Smooth muscle cell (in vitro differentiated cells): Measurements from ENCODE around the gene ELF4. TPM values are rescaled to one million over a fixed set of nuclear protein-coding genes. Genes with fewer than 3 reads are reported as not detected.
A peak's percentile ranks its signal among the peaks of the same experiment; 100 is the strongest.

ENCODE experiments used
- DNase-seq: peaks from one replicate; lab custom pipeline; 2025; ENCODE audit not compliant: unreplicated experiment; lab: John Stamatoyannopoulos, UW
- H2AFZ ChIP-seq: fragments of 200-600 bp; sonication (generic); 2 replicates; pipeline ENCODE4 v1.6.0; 2016; ENCODE audit warnings: antibody characterized with exemption, low read depth, mild to moderate bottlenecking
- H3F3A ChIP-seq: fragments of 200-600 bp; sonication (generic); 2 replicates; pipeline ENCODE4 v1.6.0; 2017; ENCODE audit warnings: antibody characterized with exemption, low read depth
- H3K27ac ChIP-seq: fragments of 200-600 bp; sonication (generic); 2 replicates; pipeline ENCODE4 v1.5.1; 2016; ENCODE audit warnings: low read depth, mild to moderate bottlenecking
- H3K27me3 ChIP-seq: fragments of 200-600 bp; sonication (generic); 2 replicates; pipeline ENCODE4 v1.6.1; 2016; ENCODE audit warnings: low read depth, mild to moderate bottlenecking
- H3K36me3 ChIP-seq: fragments of 200-600 bp; sonication (generic); 2 replicates; pipeline ENCODE4 v1.5.1; 2016; ENCODE audit warnings: low read depth
- H3K4me1 ChIP-seq: fragments of 200-600 bp; sonication (generic); 2 replicates; pipeline ENCODE4 v1.5.1; 2016; ENCODE audit warnings: low read depth
- H3K4me2 ChIP-seq: fragments of 200-600 bp; sonication (generic); 2 replicates; pipeline ENCODE4 v1.6.0; 2016; ENCODE audit warnings: mild to moderate bottlenecking
- H3K4me3 ChIP-seq: fragments of 200-600 bp; sonication (generic); 2 replicates; pipeline ENCODE4 v1.5.1; 2016; ENCODE audit warnings: mild to moderate bottlenecking
- H3K79me2 ChIP-seq: fragments of 200-600 bp; sonication (generic); 2 replicates; pipeline ENCODE4 v1.6.0; 2016; ENCODE audit warnings: low read depth, mild to moderate bottlenecking
- H3K9ac ChIP-seq: fragments of 200-600 bp; sonication (generic); 2 replicates; pipeline ENCODE4 v1.6.0; 2016; ENCODE audit warnings: low read depth
- H3K9me3 ChIP-seq: fragments of 200-600 bp; sonication (generic); replicated peaks from 2 replicates; pipeline ENCODE4 v1.5.1; 2016; ENCODE audit warnings: low read depth
- H4K20me1 ChIP-seq: fragments of 200-600 bp; sonication (generic); 2 replicates; pipeline ENCODE4 v1.6.0; 2016; ENCODE audit warnings: low read depth
- WGBS: methylation state at CpG from one replicate; pipeline ENCODE4 v1.1.7; 2016; ENCODE audit warnings: low lambda C conversion rate; 5-methylcytosine and 5-hydroxymethylcytosine counted together
- polyA plus RNA-seq: library from polyadenylated mRNA; unstranded; fragments of >200 nt; fragmentation: Nextera tagmentation; extraction: Ambion mirVana; gene quantifications from 2 replicates; pipeline ENCODE4 v1.2.1, GENCODE V29; 2016
- total RNA-seq: library from RNA; depleted of rRNA; stranded (reverse); fragments of >200 nt; gene quantifications from 2 replicates; pipeline ENCODE4 v1.2.3, GENCODE V29; 2014
- TF ChIP-seq, protein P1 (sequence below): fragments of 200-600 bp; sonication (generic); IDR thresholded peaks from 2 replicates; pipeline ENCODE4 v1.5.1; 2017; ENCODE audit warnings: borderline replicate concordance, mild to moderate bottlenecking, antibody characterized with exemption; ENCODE audit not compliant: insufficient read depth, poor library complexity, severe bottlenecking

ELF4 gene
- total and polyA plus RNA-seq, 2 experiments from 2014 or later: 12.0 to 12.6 TPM

DNA sequence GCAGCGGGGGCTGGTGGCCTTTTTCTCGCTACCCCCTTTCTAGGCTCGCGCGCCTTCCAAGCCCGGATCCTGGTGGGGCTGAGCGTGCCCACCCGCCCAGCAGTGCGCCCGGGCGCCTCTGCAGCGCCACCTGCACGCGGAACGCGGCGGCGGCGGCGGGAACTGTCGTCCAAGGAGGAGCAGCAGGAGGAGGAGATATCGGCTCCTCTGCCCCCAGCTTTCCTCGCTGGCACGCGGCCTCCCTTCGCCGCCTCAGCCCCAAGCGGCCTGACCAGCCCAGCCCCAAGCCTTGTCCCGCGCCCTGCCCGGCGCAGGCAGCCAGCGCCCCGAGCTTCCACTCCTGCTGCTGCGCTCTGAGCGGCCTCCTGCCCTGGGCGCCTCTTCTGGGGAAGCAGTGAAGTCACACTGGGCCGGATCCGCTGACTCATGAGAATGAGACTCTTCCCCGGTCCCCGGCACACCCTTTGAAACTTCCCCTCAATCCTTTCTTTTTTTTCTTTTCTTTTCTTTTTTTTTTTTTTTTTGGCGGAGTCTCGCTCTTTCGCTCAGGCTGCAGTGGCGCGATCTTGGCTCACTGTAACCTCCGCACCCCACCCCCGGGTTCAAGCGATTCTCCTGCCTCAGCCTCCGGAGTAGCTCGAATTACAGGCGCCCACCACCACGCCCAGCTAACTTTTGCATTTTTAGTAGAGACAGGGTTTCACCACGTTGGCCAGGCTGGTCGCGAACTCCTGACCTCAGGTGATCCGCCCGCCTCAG, 10.6 kb upstream of the ELF4 start:
- WGBS: 49% methylated on average over 45 of the region's 58 CpGs
- DNase-seq: peak; percentile 20

DNA sequence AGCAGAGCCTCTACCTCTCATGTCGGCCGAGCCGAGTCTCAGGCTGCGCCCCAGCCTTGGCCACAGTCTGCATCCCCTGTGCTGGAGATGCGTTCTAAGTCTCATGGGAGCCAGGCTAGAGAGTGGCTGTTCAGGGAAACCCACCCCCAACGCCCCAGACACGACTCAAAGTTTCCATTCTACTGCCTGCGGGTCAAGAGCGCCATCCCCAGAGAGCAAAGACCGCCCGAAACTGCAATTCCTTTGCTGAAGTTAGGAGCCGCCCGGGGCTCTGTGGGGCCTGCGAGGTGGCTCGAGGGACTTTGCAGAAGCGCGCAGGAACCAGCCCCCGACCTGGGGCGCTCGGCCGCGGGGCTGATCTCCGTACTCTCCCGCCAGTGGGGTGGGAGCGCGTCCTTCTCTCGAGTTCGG, 10.0 kb upstream of the ELF4 start:
- 48% methylated on average over 28 of the region's 28 CpGs for WGBS
- peak overlapping the region; percentile 52 for H3K9ac ChIP-seq

More for the DNA sequence above, 10.6 kb upstream of the ELF4 start:
- no peaks in the 10 kb centered on the region for H3K36me3 ChIP-seq
- H3K4me1 ChIP-seq: no peaks in the 10 kb centered on the region
- no peaks in the 10 kb centered on the region for H3K27me3 ChIP-seq
- no peaks in the 10 kb centered on the region for H3K79me2 ChIP-seq
- H3K4me2 ChIP-seq: peak overlapping the region; percentile 83
- H2AFZ ChIP-seq: no peak overlapping the region
- no peaks in the 10 kb centered on the region for H3F3A ChIP-seq
- peak overlapping the region; percentile 52 for H3K9ac ChIP-seq
- peak overlapping the region; percentile 43 for H3K4me3 ChIP-seq
- no peaks in the 10 kb centered on the region for H4K20me1 ChIP-seq
- H3K27ac ChIP-seq: peak overlapping the region; percentile 49
- no peaks in the 10 kb centered on the region for H3K9me3 ChIP-seq
- TF ChIP-seq, protein P1, sequence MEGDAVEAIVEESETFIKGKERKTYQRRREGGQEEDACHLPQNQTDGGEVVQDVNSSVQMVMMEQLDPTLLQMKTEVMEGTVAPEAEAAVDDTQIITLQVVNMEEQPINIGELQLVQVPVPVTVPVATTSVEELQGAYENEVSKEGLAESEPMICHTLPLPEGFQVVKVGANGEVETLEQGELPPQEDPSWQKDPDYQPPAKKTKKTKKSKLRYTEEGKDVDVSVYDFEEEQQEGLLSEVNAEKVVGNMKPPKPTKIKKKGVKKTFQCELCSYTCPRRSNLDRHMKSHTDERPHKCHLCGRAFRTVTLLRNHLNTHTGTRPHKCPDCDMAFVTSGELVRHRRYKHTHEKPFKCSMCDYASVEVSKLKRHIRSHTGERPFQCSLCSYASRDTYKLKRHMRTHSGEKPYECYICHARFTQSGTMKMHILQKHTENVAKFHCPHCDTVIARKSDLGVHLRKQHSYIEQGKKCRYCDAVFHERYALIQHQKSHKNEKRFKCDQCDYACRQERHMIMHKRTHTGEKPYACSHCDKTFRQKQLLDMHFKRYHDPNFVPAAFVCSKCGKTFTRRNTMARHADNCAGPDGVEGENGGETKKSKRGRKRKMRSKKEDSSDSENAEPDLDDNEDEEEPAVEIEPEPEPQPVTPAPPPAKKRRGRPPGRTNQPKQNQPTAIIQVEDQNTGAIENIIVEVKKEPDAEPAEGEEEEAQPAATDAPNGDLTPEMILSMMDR: peak; percentile 56

DNA sequence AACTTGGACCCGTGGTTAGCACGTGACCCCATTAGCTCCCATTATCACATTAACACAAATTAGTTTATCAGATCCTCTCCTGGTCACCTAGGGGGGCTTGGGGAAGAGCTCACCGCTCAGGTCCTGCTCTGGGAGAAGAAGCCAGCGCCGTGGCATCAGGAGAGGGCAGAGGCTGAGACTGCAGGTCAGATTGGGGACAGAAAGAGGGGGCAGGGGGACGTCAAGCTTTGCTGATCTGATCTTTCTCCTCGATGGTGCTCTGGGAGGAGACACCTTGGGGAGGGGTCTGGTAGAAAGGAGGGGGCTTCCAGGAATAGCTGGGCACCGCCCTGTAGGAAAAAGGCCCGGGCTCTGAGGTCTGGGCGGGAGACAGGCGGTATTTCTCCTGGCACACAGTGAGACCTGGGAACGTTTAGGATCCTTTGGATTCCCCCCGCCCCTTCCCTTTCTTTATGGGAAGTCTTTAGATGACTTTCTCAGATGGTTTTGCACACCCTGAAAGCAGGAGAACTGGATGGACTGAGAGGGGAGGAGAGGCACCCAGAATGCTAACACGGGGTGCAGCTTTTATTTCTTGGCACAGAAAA, 9.1 kb upstream of the ELF4 start:
- Histone ChIP-seq H4K20me1 (no peaks in the 10 kb centered on the region), H2AFZ (no peak overlapping the region), H3F3A (no peaks in the 10 kb centered on the region), H3K4me1 (no peaks in the 10 kb centered on the region), H3K27ac (peak overlapping the region; percentile 24), H3K79me2 (no peaks in the 10 kb centered on the region), H3K36me3 (no peaks in the 10 kb centered on the region), H3K4me3 (no peak overlapping the region), H3K9ac (no peak overlapping the region), H3K4me2 (peak overlapping the region; percentile 22), H3K9me3 (no peaks in the 10 kb centered on the region), H3K27me3 (no peaks in the 10 kb centered on the region)
- TF ChIP-seq, protein P1: no peak
- DNase-seq: no peak
- 63% methylated on average over 14 of the region's 14 CpGs for WGBS

More for the DNA sequence above, 10.0 kb upstream of the ELF4 start:
- H4K20me1 ChIP-seq: no peaks in the 10 kb centered on the region
- peak overlapping the region; percentile 83 for H3K4me2 ChIP-seq
- TF ChIP-seq, protein P1: no peak
- H3K27ac ChIP-seq: peak overlapping the region; percentile 49
- H3K9me3 ChIP-seq: no peaks in the 10 kb centered on the region
- H3K4me3 ChIP-seq: peak overlapping the region; percentile 43
- H3F3A ChIP-seq: no peaks in the 10 kb centered on the region
- H2AFZ ChIP-seq: no peak overlapping the region
- no peaks in the 10 kb centered on the region for H3K36me3 ChIP-seq
- H3K27me3 ChIP-seq: no peaks in the 10 kb centered on the region
- no peaks in the 10 kb centered on the region for H3K4me1 ChIP-seq
- H3K79me2 ChIP-seq: no peaks in the 10 kb centered on the region
- no peak for DNase-seq
